ENCODE measurements around the gene FAM124B.
"Not testable (repeated sequence)": the region's sequence is repeated elsewhere in the genome, so short reads cannot be mapped to it uniquely, and the experiment has no call there.

The FAM124B gene

DNA sequence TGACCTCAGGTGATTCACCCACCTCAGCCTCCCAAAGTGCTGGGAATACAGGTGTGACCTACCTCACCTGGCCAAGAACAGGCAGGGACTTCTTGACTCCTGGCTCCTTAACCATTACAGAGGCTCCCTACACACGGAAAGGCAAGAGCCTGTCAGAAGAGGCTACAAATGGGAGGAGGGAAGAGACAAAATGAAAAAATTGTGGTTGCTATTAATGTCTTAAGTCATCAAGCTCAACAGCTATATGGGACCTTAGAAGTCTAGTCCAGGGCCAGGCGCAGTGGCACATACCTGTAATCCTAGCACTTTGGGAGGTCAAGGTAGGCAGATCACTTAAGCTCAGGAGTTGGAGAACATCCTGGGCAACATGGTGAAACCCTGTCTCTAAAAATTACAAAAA, 11.5 kb upstream of the FAM124B start:
- DNase-seq: no peak

DNA sequence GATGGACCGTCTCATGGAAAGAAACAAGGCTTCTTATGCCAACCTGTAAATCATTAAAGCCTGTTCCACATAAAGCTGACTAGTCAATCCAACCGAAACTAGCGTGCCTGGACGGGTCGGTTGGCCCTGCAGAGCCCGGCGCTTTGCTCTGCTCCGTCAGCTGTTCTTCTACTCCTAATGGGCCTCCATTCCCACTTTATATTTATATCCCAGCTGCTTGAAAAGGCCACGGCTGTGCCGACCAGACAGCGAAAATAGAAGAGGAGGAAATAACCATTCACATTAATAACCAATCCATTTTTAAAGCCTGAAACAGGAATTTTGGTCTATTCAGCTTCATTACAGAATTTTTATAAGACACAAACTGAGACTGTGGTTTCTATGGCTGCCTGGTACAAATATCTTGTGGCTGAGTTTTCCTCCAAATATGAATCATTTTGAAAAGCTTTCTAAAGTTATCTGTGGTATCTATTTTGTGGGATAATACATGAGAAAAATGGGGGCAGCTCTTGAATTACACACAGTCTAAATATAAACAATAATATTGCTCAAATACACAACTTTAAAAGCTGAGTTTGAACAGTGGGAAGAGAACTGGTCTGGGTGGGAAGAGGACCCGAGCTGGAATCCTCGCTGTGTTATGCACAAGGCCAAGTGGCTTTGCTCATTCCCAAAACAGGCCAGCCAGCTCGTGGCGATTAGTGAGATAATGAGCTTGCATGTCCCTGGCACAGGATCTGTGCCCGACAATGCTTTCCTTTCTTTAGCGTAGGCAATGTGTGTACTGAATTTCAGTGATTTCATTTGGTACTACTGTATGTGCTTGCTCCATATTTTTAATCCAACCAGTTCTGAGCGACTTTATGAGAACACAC, 10.5 kb upstream of the FAM124B start:
- DNase-seq: peak in 1 of 14 donors; percentile 0

DNA sequence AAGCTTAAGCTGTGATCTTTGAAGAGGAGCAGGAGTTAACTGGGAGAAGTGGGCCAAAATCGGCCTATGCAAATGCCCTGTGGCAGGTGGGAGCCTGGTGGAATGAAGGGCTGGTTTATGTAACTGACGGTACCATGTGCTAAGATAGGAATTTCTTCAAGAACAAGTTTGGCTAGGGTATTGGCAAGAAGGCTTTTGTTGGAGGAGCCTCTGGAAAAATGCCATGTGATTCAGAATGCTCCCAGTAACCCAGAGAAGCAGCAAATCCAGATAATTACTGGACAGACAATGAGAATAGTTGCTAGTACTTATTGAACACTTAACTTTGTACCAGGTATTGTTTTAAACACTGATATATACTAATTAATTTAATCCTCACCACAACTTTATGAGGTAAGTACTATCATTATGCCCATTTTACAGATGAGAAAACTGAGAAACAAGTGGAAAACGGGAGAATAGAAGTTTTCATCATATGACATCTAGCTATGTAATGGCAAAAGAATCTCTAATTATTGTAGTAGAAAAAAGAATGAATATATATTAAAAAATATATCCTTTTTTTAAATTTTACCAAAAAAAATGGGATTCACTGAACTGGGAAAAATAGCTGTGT, 9.1 kb upstream of the FAM124B start:
- no peak for DNase-seq

DNA sequence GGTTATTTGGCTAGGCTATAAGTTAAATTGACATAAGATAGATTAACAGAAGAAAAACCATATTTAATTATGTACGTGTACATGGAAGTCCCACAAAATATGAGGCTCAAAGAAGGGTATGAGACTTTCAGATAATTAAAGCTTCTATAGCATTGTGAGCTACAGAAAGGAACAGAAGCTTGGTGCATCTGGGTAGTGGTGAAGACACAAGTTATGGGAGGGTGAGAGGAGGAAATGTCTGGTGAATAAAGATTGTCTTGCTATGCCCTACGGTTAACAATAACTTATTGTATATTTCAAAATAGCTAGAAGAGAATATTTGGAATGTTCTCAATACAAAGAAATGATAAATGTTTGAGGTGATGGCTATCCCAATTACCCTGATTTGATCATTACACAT, 6.8 kb upstream of the FAM124B start:
- no peak for DNase-seq

DNA sequence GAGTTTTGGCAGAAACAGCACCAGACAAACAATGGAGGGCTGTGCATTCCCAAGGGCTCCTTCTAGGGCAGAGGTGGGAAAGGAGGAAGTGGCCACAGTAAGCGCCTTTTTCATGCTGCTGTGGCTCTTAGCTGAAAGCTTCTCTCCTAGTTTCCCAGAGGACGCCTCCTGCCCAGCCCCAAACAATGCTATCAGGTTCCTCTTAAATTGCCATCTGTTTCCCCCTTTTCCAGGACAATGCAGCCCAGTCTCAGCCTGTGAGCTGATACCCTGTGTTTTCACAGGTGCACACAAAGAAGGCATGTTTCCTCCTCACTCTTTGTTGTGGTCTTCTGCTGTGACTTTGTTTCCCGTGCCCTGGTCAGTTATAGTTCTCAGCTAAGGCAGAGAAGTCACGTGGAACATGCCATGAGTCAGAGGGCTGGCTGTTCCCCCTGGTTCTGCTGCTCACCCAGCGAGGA, 5.4 kb upstream of the FAM124B start:
- DNase-seq: no peak

DNA sequence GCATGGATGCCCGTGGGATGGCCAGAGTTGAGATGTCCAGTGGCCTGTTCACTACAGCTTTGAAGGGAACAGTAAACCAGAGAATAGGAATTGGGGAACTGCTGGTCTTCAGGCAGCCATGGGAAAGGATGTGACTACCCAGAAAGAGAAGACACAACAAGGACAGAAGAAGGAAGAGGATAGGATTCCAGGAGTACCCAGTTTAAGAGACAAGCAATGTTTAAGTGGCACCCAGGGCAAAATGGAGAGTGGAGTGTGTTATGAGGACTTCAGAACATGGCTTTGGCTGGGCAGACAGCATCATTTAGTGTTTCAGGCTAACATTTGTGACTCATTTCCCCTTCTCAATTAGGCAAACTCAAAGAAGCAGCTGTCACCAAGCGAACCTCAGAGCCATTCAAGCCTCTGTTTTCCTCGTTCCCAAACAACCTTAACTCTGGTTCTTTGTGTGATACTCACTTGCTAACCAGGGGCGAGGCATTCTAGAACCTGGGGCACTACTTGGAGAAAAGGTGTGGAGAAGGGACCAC, 4.0 kb upstream of the FAM124B start:
- no peak for DNase-seq

DNA sequence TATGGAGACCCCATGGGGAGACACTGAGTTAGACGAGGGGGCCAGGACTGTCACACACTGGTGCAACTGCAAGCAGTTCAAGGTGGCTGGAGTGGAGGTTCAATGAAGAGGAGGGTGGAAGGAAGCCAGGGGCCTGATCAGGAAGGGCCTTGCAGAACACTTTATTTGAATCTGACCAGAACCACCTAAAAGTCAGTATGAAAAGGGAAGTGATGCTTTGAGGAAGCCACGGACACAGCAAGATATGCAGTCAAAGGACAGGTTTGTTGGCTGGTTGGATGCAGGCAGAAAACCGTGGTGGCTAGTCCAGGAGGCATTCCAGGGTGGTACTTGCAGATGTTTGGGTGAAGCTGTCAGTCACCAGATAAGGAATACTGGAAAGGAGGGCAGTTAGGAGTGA, 3.5 kb upstream of the FAM124B start:
- DNase-seq: no peak

DNA sequence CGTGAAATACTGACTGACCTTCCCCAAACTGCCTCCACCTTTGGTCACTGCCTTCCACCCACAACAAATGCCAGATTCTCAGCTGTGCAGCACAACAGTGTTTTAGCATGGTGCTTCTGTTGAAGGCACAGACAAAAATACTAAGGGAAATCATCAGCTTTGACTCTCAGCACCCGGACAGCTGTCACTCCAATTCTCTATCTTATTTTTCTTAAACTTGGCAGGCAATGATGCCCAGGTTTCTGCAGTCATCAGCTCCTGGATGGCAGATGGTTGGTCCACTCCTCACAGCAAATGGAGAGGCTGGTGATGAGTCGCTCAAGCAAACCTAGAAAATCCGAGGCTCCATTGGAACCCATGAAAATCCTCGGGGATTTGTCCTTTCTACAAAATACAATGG, 2.9 kb upstream of the FAM124B start:
- DNase-seq: no peak

DNA sequence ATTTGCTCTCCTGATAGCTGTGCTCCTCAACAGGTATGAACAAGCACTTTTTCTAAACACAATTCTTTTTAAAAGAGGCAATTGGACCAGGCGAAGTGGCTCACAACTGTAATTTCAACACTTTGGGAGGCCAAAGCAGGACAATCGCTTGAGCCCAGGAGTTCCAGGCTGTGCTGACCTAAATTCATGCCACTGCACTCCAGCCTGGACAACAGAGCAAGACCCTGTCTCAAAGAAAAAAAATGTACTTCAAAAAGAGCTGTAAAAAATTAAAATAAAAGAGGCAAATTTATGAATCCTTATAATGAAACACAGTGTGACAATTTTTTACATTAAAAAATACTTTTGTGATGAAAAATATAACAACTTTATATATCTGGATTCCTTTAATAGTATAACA, 1.8 kb upstream of the FAM124B start:
- DNase-seq: no peak

- peak in 1 of 14 donors; percentile 24 for DNase-seq
Measured at GRCh38 chr2:224400886-224401632, 848 bp downstream of the FAM124B start.

GRCh38 chr2:224400174-224400810, 1.6 kb downstream of the FAM124B start:
- DNase-seq: no peak

- no peak for DNase-seq
Measured at GRCh38 chr2:224398289-224398688, 3.6 kb downstream of the FAM124B start.

- not testable (repeated sequence) for DNase-seq
Measured at GRCh38 chr2:224397100-224397499, 4.8 kb downstream of the FAM124B start.

DNA sequence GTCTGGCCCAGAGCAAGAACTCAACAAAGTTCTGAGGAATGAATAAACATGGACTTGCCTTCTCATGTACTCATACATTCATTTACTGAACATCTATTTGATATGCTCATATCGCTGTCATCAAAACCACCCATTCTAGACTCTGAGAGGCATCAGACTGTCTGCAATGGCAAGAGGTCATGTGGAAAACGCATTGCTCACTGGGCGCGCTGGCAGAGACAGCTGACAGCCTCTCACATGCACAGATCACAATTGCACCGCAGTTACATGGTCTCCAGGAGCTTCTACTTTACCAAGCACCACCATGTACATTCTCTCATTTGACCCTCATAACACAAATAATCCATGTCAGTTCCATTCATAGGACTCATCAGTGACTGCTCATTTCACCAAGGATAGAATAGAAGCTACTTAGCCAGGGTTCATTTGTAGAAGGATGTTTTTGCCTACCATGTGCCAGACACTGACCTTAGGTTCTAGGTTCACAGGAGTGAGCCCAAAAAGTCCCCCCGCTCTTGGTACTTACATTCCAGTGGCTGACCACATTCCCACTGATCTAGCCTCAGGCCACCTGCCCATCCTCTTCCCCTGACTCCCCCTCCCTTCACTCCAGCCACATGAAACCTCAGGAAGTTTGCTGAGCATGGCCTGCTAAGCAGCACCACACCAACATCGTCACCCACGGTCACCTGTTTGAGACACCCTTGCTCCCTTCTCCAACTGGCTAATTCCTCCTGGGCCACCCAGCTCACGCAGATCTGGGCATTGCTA, 6.1 kb downstream of the FAM124B start:
- DNase-seq: no peak

- no peak for DNase-seq
Measured at GRCh38 chr2:224393157-224393872, 8.6 kb downstream of the FAM124B start.

- DNase-seq: no peak
Measured at GRCh38 chr2:224392545-224392944, 9.4 kb downstream of the FAM124B start.

DNA sequence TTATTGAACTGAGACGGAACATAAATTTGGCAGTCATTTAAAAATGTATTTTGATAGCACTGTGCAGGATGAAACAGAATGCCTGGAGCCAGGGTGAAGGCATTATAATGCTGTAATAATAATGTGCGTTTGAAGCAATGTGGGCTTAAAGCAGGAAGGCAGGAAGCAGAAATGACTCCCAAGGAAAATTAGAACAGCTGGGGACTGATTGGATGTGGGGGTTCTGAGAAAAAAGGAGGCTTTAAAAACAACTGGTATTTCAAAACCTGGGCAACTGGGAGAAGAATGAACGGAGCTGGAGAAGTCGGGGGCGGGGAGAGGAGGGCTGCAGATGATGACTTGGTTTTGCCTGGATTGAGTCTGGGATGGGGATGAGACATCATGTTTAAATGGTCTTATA, 12.6 kb downstream of the FAM124B start:
- no peak for DNase-seq

DNA sequence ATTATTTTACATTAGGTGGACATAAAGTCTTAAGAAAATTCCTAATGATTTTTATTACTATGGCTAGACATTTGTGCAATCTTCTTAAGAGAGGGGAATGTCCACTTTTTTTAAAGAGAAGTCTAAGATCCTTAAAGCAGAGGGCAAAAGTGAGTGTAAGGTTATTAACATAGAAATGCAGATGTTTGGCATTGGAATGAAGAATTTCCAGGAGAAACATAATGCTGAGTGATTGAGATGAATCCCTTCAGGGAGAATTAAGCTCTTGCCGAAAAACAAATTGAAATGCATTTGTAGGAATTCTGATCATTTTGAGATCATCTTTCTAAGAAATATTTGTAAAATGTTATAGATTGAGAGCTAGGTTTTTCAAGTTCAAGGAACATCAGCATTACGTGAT, 15.0 kb downstream of the FAM124B start:
- DNase-seq: no peak

GRCh38 chr2:224382973-224383555, 18.8 kb downstream of the FAM124B start:
- no peak for DNase-seq

DNA sequence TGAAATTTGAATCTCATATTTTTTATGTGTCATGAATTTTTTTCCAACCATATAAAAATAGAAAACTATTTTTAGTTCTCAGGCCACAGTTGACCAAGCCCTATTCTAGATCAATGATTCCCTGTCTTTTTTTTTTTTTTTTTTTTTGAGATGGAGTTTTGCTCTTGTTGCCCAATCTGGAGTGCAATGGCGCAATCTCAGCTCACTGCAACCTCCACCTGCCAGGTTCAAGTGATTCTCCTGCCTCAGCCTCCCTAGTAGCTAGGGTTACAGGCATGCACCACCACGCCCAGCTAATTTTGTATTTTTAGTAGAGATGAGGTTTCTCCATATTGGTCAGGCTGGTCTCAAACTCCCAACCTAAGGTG, 19.6 kb downstream of the FAM124B start:
- not testable (repeated sequence) for DNase-seq
